Uterus (tissue), 2 donors: ENCODE data around the gene USP21.

Experiments used
- POLR2A ChIP-seq, 2 donors: fragments of 450-650 bp; IDR thresholded peaks; one replicate each; pipeline ENCODE4 v1.6.1; 2016; ENCODE audit warnings: antibody characterized with exemption in 2 of 2, mild to moderate bottlenecking in 1 of 2, moderate library complexity in 1 of 2
- TF ChIP-seq, protein P1 (sequence below), 4 experiments: fragments of 200-600 bp in 2 of 4; fragments of 450-650 bp in 2 of 4; sonication (generic) in 2 of 4; IDR thresholded peaks; one replicate each; pipeline ENCODE4 v1.5.1; 2016 to 2019; ENCODE audit warnings: antibody characterized with exemption in 4 of 4, mild to moderate bottlenecking in 2 of 4, moderate library complexity in 1 of 4

DNA sequence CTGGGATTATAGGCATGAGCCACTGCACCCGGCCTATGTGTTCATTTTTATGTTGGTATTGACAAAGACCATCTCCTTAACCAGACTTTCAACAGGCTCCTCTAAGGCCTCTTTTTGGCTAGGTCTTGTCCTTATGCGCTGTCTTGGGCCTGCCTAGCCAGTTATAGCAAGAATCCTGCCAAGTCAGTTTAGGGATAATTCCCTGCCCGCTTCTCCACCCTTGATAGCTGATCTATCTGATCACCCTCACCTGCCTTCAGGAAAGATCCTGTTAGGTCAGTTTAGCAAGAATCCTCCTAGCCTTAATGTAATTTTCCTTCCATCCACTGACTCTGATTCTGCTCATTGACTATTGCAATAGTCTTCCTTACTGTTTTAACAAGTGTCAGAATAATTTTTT is 20.4 kb downstream of the USP21 start:
- no peak for TF ChIP-seq POLR2A (IDR thresholded peaks at IDR 0.05)
- TF ChIP-seq, protein P1, sequence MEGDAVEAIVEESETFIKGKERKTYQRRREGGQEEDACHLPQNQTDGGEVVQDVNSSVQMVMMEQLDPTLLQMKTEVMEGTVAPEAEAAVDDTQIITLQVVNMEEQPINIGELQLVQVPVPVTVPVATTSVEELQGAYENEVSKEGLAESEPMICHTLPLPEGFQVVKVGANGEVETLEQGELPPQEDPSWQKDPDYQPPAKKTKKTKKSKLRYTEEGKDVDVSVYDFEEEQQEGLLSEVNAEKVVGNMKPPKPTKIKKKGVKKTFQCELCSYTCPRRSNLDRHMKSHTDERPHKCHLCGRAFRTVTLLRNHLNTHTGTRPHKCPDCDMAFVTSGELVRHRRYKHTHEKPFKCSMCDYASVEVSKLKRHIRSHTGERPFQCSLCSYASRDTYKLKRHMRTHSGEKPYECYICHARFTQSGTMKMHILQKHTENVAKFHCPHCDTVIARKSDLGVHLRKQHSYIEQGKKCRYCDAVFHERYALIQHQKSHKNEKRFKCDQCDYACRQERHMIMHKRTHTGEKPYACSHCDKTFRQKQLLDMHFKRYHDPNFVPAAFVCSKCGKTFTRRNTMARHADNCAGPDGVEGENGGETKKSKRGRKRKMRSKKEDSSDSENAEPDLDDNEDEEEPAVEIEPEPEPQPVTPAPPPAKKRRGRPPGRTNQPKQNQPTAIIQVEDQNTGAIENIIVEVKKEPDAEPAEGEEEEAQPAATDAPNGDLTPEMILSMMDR (IDR thresholded peaks at IDR 0.05), result no peak
